GM21737 (cell line): ENCODE results near the gene GPN2.
A peak's percentile ranks its signal among the peaks of the same experiment; 100 is the strongest.
"Not testable (repeated sequence)": the region's sequence is repeated elsewhere in the genome, so short reads cannot be mapped to it uniquely, and the experiment has no call there.

Experiments
- ATAC-seq: cut with Tn5 transposase; IDR thresholded peaks from one replicate; pipeline ENCODE4 v1.9.1; 2021; ENCODE audit warnings: mild to moderate bottlenecking, moderate library complexity; ENCODE audit not compliant: unreplicated experiment

Gene GPN2

DNA sequence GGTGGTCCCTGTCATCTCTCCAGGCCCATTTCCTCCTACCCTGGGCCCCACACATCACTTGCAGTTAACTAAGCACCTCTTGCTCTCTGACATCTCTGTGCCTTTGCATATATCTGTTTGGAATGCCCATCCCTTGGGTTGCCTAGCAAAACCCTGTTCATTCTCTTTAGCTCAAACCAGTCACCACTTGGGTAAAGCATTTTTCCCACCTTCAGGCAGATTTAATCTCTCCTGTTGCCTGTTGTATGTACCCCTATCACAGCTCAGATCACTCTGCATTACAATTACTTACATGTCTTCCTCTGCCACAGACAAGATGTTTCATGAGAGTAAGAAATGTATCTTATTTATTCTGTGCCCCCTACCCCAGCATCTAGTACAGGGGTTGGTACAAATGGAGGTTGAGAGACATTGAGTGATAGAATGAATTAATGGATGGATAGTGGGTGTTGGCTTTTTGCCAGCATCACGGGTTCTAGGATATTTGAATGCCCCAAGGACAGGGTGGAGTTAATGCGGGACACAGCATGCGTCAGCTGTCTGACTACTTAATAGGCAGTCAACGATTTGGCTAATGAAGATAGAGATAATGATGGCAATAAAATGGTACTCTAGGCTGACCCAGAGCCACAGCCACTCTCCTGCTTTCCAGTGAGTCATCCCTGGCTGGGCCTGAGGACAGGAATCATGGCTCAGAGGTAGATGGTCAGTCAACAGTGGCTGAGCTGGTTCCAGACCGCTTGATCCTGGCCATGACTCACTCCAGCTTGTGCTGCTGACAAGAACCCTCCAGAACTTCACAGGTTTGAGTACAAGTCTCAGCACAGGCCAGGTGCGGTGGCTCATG lies 17.2 kb upstream of the GPN2 start:
- no peak for ATAC-seq

DNA sequence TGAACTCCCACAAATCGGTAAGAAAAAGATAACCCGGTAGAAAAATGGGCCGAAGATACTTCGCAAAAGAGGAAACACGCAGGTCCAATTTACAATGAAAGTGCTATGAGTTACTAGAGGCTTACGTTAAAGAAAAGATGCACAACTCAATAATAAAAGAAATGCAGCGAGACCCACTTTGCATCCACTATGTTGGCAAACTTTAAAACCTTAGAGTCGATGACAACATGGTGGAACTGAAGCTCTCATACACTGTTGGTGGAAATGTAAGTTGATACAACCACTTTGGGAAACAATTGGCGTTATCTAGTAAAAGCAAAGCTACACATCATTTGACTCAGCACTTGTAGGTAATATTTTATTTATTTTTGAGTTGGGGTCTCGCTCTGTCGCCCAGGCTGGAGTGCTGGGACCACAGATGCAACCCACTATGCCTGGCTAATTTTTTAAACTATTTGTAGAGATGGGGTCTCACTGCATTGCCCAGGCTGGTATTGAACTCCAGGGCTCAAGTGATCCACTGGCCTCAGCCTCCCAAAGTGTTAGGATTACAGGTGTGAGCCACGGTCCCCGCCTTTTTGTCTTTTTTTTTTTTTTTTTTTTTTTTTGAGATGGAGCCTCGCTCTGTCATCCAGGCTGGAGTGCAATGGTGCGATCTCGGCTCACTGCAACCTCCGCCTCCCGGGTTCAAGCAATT lies 10.9 kb upstream of the GPN2 start:
- ATAC-seq = no peak

DNA sequence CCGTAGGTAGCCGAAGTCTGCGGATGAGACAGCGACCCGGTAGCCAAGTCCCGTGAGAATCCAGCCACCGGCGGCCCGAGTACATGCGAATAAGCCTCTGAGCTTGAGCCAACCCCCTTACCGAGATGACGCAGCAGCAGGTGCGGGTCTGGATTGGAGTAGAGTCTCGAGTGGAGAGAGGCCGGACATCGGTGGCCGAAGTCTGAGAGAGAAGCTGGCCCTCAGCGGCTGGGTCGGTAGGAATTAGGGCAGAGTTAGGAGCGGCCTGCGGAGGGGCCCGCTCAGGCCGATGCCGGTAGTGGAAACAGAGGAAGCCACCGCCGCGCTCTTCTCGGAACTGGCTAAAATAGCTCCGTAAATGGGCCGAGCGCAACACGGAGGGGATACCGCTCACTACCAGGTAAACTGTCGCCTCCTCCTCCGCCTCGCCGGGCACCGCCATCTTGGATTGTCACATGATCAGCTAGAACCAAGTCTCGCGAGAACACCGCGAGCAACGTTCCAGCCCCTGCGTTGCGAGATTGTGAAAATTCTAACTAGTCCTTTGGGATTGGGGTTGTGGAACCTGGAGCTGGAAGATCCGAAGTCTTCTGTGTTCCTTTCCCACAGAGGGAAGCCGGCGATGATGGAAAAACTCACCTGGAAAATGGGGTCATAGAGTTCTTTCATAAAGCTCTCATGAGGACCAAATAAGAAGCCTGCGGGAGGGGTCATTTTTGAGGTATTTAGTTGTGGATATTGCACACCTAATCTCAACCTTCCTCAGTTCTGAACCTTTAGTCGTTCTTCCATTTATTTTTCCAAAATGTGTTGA lies 10.1 kb upstream of the GPN2 start, which contains the start of gene GPATCH3:
GPATCH3 (minus strand) TSS at position 467 of the 814 bp plus-strand sequence; CDS start at position 442, 25 bp downstream.
- ATAC-seq = peak; percentile 86

GRCh38 chr1:26897351-26897750 lies 7.3 kb upstream of the GPN2 start:
- ATAC-seq = no peak

GRCh38 chr1:26894263-26894662 lies 4.2 kb upstream of the GPN2 start:
- no peak for ATAC-seq

DNA sequence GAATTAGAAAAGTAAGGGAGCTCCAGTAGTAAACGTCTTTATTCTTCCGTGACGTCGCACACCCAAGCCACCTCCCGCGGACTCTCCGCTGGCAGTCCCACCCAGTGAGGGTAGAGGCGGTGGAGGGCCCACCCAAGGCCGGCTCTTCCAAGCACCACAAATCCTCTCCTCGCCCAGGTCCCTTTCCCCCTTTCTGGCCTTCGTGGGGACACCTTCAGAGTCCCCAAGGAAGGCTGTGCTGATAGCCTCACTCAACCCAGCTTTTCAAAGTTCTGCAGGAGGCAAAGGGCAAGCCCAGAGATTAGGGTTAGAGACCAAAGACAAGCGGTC lies 349 bp upstream of the GPN2 start:
- ATAC-seq = peak; percentile 26

DNA sequence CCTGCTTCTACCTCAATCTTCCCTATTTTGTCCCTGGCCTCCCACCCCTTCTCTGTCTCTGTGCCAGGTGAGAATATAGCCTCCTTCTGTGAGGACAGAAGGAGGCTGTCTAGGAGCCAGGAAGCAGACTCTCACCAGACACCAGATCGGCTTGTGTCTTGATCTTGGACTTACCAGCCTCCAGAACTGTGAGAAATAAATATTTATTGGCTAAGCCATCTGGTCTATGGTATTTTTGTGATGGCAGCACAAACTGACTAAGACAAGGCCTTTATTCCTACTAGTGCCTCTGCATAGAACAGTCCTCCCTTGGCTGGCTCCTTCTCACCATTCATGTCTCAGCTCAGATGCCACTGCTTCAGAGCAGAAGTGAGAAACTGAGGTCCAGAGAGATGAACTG lies 1.9 kb downstream of the GPN2 start:
- ATAC-seq = no peak

- ATAC-seq = no peak
Observed at GRCh38 chr1:26887125-26887524, 3.0 kb downstream of the GPN2 start.

- ATAC-seq = no peak
Observed at GRCh38 chr1:26882696-26883463, 7.2 kb downstream of the GPN2 start.

- ATAC-seq = not testable (repeated sequence)
Observed at GRCh38 chr1:26881611-26882010, 8.5 kb downstream of the GPN2 start.

- no peak for ATAC-seq
Observed at GRCh38 chr1:26879793-26880192, 10.3 kb downstream of the GPN2 start.

DNA sequence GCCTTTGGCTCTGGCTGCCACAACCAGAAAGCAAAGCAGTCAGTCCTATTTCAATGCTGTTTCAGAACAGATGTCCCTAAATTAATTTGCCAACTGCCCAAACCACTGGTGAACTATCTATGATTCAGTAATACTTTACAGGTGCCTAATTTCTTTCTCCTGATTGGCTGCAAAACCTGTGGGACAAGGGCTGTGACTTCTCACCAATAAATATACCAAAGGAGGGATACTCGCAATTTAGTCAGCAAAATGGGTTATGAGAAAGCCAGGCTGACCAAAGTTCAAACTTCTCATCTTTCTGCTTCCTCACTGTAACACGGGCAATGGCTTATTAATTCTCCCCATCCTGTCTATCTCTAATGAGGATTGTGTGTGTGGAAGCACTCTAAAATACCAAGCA lies 12.8 kb downstream of the GPN2 start:
- no peak for ATAC-seq

GRCh38 chr1:26874896-26875295 lies 15.2 kb downstream of the GPN2 start:
- no peak for ATAC-seq

- ATAC-seq = not testable (repeated sequence)
Observed at GRCh38 chr1:26873097-26873496, 17.0 kb downstream of the GPN2 start.

GRCh38 chr1:26864610-26865480 lies 25.2 kb downstream of the GPN2 start:
- ATAC-seq = peak; percentile 86

GRCh38 chr1:26863685-26864077 lies 26.4 kb downstream of the GPN2 start:
- no peak for ATAC-seq

DNA sequence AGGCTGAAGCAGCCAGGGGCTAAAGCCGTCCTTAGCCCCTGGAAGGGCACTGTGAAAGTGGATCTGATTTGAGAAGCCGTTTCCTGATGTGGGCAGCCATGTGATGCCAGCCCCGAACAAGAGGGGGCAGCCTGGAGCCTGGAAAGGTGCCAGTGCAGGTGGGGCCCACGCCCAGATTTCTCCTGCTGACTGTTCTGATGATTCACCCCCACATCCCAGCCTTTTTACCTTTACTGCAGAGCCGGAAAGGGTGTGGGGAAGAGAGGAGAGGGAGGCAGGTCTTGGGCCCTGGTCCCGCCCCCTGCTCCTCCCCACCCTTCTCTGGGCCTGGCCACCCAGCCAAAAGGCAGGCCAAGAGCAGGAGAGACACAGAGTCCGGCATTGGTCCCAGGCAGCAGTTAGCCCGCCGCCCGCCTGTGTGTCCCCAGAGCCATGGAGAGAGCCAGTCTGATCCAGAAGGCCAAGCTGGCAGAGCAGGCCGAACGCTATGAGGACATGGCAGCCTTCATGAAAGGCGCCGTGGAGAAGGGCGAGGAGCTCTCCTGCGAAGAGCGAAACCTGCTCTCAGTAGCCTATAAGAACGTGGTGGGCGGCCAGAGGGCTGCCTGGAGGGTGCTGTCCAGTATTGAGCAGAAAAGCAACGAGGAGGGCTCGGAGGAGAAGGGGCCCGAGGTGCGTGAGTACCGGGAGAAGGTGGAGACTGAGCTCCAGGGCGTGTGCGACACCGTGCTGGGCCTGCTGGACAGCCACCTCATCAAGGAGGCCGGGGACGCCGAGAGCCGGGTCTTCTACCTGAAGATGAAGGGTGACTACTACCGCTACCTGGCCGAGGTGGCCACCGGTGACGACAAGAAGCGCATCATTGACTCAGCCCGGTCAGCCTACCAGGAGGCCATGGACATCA lies 27.1 kb downstream of the GPN2 start, which contains the start of gene SFN:
SFN (plus strand) TSS at position 369 of the 904 bp plus-strand sequence; CDS start at position 433, 64 bp downstream.
- no peak for ATAC-seq

- no peak for ATAC-seq
Observed at GRCh38 chr1:26861889-26862378, 28.1 kb downstream of the GPN2 start.
